Ovary (tissue), 9 donors: Measurements from ENCODE around the gene ZNF354C. TPM values are rescaled to one million over a fixed set of nuclear protein-coding genes. Genes with fewer than 3 reads are reported as not detected.
"Not testable (repeated sequence)": the region's sequence is repeated elsewhere in the genome, so short reads cannot be mapped to it uniquely, and the experiment has no call there.

ENCODE experiments used
- DNase-seq, 5 donors: peaks; one replicate each; pipeline ENCODE4 v3.0.0-alpha.2; 2019 to 2020
- H3K27ac ChIP-seq, 2 donors: fragments of 200-600 bp; one replicate each; pipeline versions ENCODE4 v1.5.1 to v1.8.0; 2019 to 2022
- H3K27me3 ChIP-seq: fragments of 200-600 bp; one replicate; pipeline ENCODE4 v1.8.0; 2022
- H3K36me3 ChIP-seq: fragments of 200-600 bp; sonication (generic); one replicate; pipeline ENCODE4 v1.5.1; 2019
- H3K4me1 ChIP-seq: one replicate; pipeline ENCODE4 v1.8.1; 2013; ENCODE audit warnings: mild to moderate bottlenecking, moderate library complexity; ENCODE audit not compliant: insufficient read depth
- H3K4me3 ChIP-seq: fragments of 200-600 bp; sonication (generic); one replicate; pipeline ENCODE4 v1.5.1; 2017
- H3K9me3 ChIP-seq, 2 donors: fragments of 200-600 bp in 1 of 2; sonication (generic) in 1 of 2; one replicate each; pipeline versions ENCODE4 v1.5.1 to v1.8.1; 2013 to 2019; ENCODE audit warnings: mild to moderate bottlenecking in 1 of 2, moderate library complexity in 1 of 2
- EP300 ChIP-seq: sonication (generic); formaldehyde crosslinking; IDR thresholded peaks from one replicate; pipeline ENCODE4 v1.6.1; 2017; ENCODE audit warnings: antibody characterized with exemption
- POLR2A ChIP-seq: fragments of 450-650 bp; IDR thresholded peaks from one replicate; pipeline ENCODE4 v1.6.1; 2017; ENCODE audit warnings: antibody characterized with exemption, mild to moderate bottlenecking, moderate library complexity
- WGBS, 3 donors: extraction: QIAGEN DNeasy Blood & Tissue Kit in 1 of 3; methylation state at CpG; one replicate each; pipeline versions ENCODE4 v1.1.5 to v1.1.7; 2013 to 2017; 5-methylcytosine and 5-hydroxymethylcytosine counted together
- intact Hi-C, 4 donors: fragments of 100-400 bp; cut with DNase I; formaldehyde crosslinking; loops; one replicate each; pipeline versions ENCODE4 v1.11.0 to v1.15.1; 2022 to 2023
- polyA plus RNA-seq, 2 donors: library from polyadenylated mRNA; stranded (reverse); fragments of 200-250 nt in 1 of 2; fragments of 350-450 nt in 1 of 2; fragmentation: Illumina TruSeq in 1 of 2; extraction: RNeasy Lipid Tissue Mini Kit (QIAGEN cat#74804) in 1 of 2; gene quantifications; one replicate each; pipeline ENCODE4 v1.2.3, GENCODE V29; 2013 to 2014
- total RNA-seq, 7 donors: library from RNA; depleted of rRNA in 2 of 7; stranded (reverse); fragments of >200 nt in 2 of 7; fragmentation: NEBNext Ultra II Directional in 3 of 7; extraction: Animal tissue kit (Norgen Biotek cat#: 25700) in 3 of 7; gene quantifications; one replicate each; pipeline versions ENCODE4 v1.1.0 to v1.2.4, GENCODE V29; 2016 to 2023
- TF ChIP-seq, protein P1 (sequence below), 3 donors: fragments of 450-650 bp in 2 of 3; fragments of 200-600 bp in 1 of 3; IDR thresholded peaks; one replicate each; pipeline versions ENCODE4 v1.5.1 to v1.8.0; 2016 to 2022; ENCODE audit warnings: antibody characterized with exemption in 3 of 3, mild to moderate bottlenecking in 1 of 3
- donor health status: DM: no; HTN: no; CAD: no; lungs with moderate emphysema.
- donor health status: DM: no; HTN: no; CAD: no.
- donor health status: Bipolar disorder and iron deficiency.
- donor health status: DM: yes; HTN: yes; CAD: no.
- donor health status: DM: no; HTN: no; CAD: no.
- donor health status: DM: yes; HTN: yes; CAD: no.

The ZNF354C gene
- total and polyA plus RNA-seq, 9 donors = 4.1 to 11.8 (median 9.4) TPM

- Histone ChIP-seq H3K4me3 (no peak overlapping the region), H3K27ac (no peak overlapping the region), H3K27me3 (no peaks in the 10 kb centered on the region), H3K4me1 (no peaks in the 10 kb centered on the region), H3K36me3 (peaks cover 8% of the 10 kb centered on the region), H3K9me3 (peaks cover 16 to 66% of the 10 kb centered on the region in 2 donors)
- intact Hi-C loops = no loop called here
- DNase-seq = no peak
- WGBS, 3 donors = 94 to 98% (median 97%) methylated on average over 4 of the region's 4 CpGs
- TF ChIP-seq POLR2A (no peak), EP300 (no peak)
- TF ChIP-seq, protein P1, sequence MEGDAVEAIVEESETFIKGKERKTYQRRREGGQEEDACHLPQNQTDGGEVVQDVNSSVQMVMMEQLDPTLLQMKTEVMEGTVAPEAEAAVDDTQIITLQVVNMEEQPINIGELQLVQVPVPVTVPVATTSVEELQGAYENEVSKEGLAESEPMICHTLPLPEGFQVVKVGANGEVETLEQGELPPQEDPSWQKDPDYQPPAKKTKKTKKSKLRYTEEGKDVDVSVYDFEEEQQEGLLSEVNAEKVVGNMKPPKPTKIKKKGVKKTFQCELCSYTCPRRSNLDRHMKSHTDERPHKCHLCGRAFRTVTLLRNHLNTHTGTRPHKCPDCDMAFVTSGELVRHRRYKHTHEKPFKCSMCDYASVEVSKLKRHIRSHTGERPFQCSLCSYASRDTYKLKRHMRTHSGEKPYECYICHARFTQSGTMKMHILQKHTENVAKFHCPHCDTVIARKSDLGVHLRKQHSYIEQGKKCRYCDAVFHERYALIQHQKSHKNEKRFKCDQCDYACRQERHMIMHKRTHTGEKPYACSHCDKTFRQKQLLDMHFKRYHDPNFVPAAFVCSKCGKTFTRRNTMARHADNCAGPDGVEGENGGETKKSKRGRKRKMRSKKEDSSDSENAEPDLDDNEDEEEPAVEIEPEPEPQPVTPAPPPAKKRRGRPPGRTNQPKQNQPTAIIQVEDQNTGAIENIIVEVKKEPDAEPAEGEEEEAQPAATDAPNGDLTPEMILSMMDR (IDR thresholded peaks at IDR 0.05) = no peak
Measured at GRCh38 chr5:179080724-179081123, 20.6 kb downstream of the ZNF354C start.

GRCh38 chr5:179089502-179089901 lies 29.3 kb downstream of the ZNF354C start:
- no peaks in the 10 kb centered on the region for H3K36me3 ChIP-seq
- TF ChIP-seq EP300 = no peak
- no peak for TF ChIP-seq POLR2A
- TF ChIP-seq, protein P1 (IDR thresholded peaks at IDR 0.05) = no peak
- intact Hi-C loops = no loop called here
- no peaks in the 10 kb centered on the region for H3K27me3 ChIP-seq
- WGBS, 3 donors = 79 to 86% (median 84%) methylated on average over 2 of the region's 2 CpGs
- no peaks in the 10 kb centered on the region for H3K4me1 ChIP-seq
- no peak for DNase-seq
- peaks cover under 1 to 18% of the 10 kb centered on the region in 2 donors for H3K9me3 ChIP-seq
- H3K27ac ChIP-seq = no peak overlapping the region
- no peak overlapping the region for H3K4me3 ChIP-seq

GRCh38 chr5:179101282-179101681 lies 41.1 kb downstream of the ZNF354C start:
- DNase-seq, H3K27ac ChIP-seq, H3K4me1 ChIP-seq, H3K27me3 ChIP-seq, H3K4me3 ChIP-seq, intact Hi-C loops, H3K36me3 ChIP-seq: not testable (repeated sequence)
- peaks cover 0 to 26% of the 10 kb centered on the region in 2 donors for H3K9me3 ChIP-seq
- WGBS, 3 donors = 92 to 96% (median 92%) methylated on average over 17 of the region's 17 CpGs

- WGBS, 3 donors = 91 to 93% (median 93%) methylated on average over 9 of the region's 9 CpGs
- peaks cover 0 to 22% of the 10 kb centered on the region in 2 donors for H3K9me3 ChIP-seq
- no peak for DNase-seq
Measured at GRCh38 chr5:179110528-179110927, 50.4 kb downstream of the ZNF354C start.

More at GRCh38 chr5:179110528-179110927, 50.4 kb downstream of the ZNF354C start:
- Histone ChIP-seq H3K36me3 (no peaks in the 10 kb centered on the region), H3K4me3 (no peak overlapping the region), H3K27ac (no peak overlapping the region), H3K27me3 (no peaks in the 10 kb centered on the region), H3K4me1 (no peaks in the 10 kb centered on the region)
- TF ChIP-seq, protein P1 (IDR thresholded peaks at IDR 0.05) = no peak
- TF ChIP-seq EP300 (no peak), POLR2A (no peak)
- intact Hi-C loops = no loop called here
